HG03103 (cell line): ENCODE data around the gene PAPPA2.

Experiments
- ATAC-seq: cut with Tn5 transposase; IDR thresholded peaks from one replicate; pipeline ENCODE4 v1.9.1; 2021; ENCODE audit warnings: low read depth; ENCODE audit not compliant: unreplicated experiment

The PAPPA2 gene

DNA sequence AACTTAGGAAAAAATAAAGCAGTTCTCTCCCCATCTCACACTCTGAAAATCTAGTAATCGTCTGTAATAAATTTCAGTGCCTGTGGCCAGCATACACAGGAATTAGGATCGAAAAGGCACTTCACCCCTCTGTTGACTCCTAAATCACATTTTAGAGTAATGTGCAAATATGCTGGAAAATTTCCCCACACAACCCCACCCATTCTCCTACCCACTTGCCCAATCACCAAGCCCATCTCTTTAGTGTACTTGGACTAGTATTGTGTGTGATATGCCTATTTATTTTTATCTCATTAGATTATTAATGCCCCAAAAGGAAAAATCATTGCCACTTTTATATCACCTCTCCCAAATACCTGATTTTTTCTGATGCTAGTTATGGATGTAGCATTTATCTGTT, 378.3 kb downstream of the PAPPA2 start:
- no peak for ATAC-seq

DNA sequence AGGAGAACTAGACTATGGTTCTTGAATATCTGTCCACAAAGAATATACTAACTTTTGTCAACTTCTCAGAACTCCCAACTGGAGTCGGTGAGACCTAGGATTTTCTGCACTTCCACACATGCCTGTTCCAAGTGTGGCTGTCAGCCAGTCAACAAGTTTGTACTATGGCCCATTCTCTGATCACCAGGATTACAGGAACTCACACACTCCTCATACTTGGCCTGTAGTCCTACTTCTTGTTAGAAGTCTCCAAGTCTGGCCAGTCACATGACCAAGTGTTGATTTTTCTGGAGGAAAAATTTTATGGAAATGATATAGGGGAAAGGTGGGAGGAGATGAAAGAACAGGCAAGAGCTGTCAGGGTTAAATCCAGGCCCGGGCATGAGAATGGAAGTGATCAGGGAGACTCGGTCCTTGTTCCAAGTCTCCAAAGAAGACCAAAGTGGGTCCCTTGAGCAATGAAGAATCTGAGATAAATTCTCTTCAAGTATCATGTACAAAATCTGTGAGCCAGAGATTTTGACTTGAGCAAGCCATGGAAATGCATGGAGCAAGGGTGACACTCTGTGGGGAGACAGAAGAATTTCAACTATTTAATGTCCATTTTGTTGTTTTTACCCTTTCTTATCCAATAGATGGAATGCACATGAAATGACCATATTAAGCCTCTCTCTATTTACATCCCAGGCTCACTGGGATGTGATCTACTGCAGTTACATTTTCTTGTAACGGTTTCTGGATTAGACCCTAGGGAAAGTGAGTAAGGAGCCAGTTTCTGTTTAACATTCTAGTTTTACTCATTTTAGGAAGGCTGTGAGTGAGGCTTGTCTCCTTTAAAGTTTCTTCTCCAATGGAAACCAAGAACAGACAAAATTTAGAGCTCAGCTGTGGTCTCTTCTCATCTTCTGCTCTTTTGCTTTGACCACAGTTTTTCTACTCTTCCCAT, 380.6 kb downstream of the PAPPA2 start:
- no peak for ATAC-seq

DNA sequence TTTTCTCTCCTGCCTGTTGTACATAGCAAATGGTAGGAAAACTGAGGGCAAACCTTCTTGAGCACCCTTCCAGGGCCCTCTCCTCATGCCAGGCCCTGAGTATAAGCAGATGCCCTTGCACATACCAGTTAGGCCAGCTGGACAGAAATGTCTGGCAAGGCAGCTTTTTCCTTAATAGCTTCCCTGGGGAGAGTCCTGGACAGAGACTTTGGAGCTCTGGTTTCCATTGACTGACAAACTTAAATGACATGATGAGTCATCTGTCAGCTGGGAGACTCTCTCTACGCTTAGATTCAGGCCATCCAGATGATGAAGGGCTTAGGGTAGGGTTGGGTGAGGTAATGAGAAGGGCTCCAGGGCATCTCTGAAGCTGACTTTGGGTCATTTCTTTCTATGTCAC, 384.1 kb downstream of the PAPPA2 start:
- no peak for ATAC-seq

DNA sequence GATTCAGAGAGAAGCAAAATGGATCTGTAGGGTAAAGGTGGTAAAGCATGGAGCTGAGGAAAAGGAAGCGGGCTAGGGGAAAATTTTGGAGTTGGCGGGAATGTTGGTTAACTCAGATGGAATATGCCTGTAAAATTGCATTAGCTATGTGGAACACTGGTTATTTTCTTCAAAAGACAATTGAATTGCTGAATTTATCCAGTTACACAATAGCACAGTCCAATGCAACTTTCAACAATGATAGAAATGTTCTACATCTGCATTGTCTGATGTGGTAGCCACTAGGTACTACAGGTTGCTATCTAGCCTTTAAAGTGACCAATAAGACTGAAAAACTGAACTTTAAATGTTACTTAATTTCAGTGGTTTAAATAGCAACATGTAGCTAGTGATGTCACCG, 386.3 kb downstream of the PAPPA2 start:
- ATAC-seq, result no peak

DNA sequence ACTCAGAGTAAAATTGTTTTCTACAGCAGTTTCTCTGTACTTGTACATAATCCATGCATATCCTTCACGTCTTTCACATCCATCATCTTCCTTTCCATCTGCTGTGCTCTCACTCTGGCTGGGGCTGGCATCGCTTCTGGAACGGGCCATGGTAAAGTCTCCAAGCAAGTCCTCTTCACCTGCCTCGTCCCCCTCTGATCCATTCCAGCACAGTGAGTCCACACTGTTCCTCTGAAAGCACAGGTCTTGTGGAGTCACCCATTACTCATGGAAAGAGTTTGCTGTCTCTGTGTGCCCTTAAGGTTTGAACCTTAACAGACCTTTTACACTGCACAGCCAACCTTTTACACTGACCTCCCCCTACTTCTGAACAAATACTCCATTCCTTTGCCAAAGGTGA, 387.9 kb downstream of the PAPPA2 start:
- ATAC-seq, result no peak

DNA sequence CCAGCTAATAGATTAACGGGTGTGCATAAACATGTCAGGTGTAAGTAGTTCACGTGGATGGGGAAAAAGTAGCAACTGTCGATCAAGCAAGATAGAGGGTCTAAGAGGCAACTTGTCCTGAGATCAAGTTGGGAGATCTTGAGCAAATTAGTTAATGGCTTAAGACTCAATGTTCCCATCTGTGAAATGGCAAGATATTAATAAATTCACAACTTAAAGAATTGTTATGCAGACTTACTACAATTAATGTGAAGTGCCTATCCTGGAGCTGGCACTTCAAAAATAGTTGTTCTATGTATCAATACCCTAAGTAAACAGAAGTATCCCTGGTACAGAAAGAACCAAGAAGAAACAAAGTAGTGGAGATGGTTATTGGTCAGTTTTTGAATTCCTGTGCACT, 389.1 kb downstream of the PAPPA2 start:
- no peak for ATAC-seq

DNA sequence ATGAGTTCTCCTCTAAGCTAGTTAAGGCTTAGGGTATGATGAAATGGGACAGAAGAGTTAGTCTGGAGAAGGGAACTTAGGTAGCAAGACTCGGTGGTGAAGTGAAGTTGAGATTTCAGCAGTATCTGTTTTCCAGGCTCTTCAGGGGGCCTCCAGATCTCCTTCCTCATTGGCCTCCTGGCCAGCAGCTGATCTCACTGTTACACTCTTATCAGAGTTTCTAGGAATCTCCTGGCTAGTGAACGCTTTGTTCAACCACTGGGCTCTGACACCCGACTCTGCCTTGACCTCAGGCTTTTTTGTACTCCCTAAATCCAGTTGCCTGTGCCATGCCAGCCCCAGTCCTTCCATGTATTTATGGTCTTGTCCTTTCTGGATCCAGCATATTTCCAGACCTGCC, 390.5 kb downstream of the PAPPA2 start:
- no peak for ATAC-seq

DNA sequence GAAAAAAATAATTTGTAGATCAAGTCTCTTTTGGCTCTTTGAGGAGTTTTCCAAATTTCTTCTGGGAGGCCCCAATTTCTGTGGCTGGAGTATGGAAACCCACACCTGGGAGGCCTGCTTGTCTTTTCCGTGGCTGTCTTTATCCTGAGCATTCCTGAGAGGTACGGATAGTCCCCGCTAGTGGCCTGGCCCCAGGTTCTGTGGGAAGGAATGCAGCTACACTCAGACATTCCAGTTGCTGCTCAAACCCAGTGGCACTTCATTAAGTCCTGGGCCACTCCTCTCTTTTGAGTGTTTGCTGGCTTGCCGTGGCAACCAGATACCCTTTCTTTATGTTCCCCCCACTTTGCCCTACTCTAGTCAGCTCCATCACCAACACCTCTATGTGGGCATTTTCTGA, 391.1 kb downstream of the PAPPA2 start:
- ATAC-seq, result no peak

DNA sequence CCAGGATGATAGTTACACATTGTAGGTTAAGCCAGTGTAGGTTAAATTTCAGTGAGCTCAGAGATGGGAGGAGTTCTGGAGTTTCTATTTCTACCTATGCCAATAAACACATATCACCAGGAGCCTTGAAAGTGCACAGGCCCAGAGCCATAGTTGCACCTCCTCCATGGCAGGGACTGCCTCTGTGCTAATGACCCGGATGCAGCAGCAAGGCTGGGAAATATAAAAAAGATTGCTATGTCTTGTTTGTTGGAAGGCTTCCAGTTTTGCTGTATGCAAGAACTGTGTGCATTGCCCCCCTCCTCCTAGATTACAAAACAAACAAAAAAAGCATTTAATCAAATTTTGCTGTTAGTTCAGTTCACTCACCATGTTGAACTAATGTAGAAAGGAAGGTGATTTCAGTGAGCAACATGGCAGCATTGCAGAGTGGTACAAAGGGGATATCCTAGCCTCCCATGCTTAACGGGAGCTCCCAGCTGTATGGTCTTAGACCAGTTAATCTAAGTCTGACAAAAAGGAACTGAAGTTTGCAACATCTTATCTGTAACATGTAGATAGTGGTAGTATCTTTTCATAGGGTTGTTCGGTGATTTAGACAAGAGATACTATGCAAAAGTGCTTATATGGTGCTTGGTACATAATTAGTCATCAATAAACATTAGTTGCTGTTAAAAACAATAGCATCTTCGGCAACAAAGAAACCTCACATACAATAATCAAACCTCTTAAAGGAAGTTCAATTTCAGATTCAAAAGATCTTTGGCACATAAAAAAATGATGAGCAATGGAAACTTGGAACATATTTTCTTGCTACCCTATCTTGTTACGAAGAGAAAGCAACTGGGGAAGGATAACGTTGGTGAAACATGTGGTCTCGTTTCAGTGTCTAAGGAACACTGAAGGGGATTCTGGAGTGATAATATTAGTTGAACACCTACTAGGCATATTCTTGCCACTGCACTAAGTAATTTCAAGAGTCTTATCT, 392.1 kb downstream of the PAPPA2 start:
- ATAC-seq, result no peak

DNA sequence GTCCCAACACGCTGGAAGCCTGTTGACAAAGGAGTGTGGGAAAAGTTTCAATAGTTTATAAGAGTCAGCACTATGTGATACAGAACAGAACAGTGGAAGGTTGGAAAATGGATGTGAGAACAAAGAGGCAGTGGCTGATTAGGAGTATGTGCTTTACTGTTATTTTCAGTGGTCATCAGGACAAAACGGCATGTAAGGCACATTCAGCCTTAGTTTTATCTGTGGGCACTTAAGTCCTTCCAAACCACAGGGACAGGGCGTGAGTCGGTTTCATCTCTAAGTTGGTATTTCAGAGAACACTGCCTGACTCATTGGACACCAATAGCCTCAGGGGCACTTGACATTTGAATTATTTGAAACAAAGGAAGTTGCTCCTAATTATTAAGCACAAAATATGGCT, 394.7 kb downstream of the PAPPA2 start:
- no peak for ATAC-seq

DNA sequence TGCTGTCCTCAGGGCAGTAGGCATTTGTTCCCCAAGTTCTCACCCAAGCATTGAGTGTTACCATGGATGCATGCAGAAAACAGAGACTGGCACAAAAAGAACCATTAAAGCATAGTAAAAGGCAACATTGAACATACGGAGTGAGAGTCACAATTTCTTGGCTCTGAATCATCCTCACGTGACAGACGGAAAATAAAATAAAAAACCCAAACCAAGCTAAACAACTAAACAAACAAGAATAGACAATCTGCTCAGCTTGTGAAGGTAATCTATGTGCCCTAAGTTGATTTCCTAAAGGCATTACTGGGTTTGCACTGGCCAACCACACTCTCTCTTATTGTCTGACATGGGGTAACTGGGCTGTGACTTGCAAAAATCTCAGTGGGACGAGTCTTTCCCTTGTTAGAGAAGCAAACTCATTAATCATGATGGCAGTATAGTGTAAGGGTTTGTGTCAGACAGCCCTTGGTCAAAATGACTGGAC, 395.5 kb downstream of the PAPPA2 start:
- no peak for ATAC-seq

DNA sequence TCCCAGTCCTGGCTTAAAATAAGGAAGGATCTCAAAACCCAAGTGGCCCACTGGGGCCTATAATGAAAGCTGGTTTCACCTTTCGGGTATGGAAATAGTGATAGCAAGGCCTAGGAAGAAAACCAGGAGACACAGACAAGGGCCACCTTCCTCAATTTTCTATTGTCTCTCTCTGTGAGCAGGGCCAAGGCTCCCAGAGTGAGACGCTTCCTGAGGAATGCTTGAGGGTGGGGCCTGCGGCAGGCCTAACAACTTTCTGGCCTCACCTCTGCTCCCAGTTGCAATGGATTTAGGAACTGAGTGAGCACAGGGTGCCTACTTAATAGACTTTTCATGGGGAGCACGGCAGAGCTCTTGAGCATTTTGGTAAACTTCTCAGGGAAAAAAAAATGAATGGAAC, 400.6 kb downstream of the PAPPA2 start:
- no peak for ATAC-seq

DNA sequence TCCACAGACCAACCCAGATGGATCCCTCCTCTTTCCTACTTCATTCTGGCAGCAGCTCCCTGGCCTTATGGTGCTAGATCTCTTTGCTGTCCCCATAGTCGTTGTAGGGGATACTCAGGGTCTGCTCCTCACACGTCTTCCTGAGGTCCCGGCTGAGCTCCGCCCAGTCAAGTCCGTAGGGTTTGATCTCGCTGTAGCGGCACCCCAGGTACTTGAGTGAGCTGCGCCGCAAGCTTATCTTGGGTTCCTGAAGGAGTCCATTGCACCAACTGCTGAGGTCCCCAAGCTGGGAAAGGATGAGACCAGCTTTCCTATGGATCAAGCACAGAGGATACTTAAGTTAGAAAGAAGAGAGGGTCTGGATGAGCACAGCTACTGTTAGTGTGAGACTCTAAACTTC, 401.2 kb downstream of the PAPPA2 start:
- ATAC-seq, result no peak

DNA sequence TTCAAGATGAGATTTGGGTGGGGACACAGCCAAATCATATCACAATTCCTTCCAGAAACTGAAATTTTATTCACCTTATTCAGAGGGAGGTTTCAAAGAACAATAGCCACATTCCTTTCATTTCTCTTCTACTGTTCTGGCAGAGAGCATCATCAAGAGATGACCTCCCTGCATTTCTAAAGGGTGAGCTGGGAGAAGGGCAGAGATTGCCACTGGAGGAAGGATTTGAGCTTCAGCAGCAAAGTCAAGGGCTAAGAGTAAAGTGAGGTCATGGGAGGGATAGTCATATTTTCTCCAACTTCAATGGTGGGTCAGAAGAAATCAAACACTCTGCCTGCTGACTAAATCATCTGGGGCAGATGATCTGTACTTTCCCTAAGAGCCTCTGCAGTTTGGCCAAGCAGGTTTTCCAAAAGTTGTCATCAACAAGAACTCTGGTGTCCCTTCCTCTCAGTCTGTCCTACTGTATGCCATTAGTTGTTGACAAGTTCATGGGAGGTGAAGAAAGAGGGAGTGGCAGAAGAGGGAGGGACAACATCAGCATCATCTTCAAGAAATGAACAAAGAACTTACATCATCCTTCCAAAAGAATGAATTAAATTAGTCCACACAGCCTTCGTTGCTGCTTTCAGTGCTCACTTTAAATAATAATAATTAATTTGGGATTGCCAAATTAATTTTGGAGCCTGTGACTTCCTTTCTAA, 403.2 kb downstream of the PAPPA2 start:
- ATAC-seq, result no peak

DNA sequence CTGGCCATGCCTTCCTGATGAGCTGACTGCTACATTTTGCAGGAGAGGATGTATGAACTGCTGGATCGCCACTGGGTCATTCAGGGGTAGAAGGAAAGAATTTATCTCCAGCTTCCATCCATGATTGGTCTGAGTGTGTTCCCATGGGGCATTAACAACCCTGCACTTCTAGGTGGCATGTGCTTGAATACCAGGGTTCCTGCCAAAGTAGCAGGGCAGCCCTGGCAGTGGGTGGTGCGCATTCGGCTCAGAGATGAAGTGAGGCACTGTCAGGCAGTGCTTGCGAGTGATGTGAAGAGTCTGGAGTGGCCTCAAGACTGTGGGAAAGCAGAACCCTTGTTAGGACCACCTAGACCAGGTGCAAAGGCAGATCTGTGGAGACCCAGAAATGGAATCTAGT, 406.6 kb downstream of the PAPPA2 start:
- no peak for ATAC-seq

DNA sequence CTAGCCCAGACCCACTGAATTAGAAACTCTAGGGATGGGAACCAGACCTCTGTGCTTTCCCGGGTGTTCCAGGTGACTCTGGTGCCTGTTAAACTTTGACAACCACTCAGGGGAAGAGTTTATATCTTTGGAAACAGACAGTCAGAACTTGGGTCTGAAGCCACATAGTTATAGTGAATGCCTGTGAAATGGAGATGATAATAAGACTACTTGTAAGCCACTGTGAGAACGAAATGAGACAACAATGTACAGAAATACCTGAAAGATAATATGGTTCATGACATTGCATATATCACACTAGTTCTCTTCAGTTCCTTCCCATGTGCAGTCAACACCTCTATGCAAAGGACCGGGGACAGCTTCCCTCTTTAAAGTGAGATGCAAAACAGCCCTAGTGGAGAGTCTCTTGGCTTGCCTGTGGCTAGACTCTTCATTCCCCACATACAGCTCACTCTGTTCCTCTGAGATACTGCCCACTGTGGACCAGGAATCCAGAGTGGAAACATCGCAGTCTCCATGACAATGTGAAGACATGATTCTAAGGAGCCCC, 414.1 kb downstream of the PAPPA2 start:
- no peak for ATAC-seq

DNA sequence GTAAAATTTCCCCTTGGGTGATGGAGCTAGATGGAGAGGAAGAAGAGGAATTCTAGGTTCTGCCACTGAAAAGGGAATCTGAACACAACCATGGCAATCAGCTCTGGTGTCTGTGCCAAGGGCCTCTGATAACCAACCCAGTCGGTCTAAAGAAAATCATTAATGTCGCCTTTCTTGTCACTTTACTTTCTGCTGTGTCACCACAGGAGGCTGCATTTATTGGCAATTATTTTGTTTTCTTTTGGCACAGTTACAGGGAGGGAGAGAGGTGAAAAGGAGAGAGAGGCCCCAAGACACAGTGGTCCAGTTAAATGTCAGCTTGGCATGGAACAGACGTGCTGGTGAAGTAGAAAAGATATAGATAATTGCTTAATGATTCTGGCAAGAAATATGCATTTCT, 414.6 kb downstream of the PAPPA2 start:
- ATAC-seq, result no peak

DNA sequence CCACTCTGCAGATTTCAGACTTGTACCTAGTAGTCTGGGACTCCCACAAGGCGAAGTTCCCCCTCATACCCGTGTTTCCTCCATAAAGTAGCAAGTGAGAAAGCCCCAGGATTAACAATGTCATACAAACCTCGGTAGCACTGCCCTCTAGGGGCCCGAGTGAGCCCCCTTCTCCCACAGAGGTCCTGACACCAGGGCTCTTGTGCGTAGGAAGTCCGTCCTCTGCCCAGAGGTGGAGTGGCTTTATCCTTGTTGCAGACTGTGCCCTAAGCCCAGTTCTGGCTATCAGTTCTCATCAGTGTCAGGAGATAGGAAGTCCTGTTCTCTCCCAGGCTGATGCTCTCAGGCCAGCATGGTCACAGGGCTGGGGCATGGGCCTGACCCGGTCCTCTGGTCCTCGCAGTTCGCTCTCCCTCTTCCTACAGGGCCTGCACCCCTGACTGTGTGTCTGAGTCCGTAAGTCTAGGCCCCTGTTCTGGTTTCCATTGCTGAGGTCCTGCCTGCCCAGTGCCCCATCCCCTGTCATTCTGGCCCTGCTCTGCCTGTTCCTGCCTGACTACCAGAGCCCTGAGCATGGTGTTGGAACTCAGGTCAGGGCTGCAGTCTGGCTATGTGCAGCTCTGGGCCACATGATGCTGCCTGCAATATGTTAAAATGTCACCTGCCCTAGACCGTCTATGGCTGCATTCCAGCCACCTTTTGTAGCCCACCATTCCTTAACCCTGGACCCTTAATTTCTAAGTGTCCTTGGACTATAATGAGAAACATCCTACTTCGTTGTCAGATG, 416.0 kb downstream of the PAPPA2 start:
- ATAC-seq, result no peak

DNA sequence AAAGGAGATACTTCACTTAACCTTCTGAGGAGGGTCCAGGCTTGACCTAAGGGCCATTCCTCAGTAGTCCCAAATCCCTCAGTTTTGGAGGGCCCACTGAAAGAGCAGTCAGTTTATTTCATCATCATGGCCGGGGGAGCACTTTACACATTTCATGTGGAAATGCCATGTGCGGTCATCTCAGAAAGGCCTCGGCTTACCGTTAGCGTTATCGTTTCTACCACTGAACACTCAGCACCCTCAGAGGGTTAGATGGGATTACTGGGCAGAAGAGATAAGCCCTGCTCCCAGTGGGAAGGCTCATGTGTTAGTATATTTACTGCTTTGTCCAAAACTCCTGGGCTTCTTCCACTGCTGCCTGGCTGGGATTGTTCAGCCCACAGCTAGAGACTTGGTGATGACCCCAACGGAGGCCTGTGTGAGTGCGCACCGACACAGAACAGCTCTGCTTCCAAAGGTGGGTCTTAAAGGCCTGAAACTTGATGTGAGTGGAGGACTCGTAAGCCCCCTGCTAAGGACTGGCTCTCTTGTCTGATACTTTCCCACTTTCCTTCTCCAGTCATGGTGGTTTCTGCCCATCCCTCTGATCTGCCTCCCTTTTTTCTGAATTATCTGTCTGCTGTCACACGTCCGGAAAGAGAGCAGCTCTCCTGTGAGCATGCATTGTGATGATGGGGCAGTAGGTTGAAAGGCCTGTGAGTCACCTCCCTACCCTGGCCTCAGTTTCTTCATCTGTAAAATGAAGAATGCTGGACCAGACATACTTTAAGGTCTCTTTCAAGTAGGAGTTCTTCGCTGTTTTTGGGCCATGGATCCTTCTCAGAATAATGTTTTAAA, 417.0 kb downstream of the PAPPA2 start:
- no peak for ATAC-seq
